ENCODE results near the gene PERCC1. TPM values are rescaled to one million over a fixed set of nuclear protein-coding genes. Genes with fewer than 3 reads are reported as not detected.

Gene PERCC1
- total RNA-seq, 1 donor from 2014 or later: not detected

DNA sequence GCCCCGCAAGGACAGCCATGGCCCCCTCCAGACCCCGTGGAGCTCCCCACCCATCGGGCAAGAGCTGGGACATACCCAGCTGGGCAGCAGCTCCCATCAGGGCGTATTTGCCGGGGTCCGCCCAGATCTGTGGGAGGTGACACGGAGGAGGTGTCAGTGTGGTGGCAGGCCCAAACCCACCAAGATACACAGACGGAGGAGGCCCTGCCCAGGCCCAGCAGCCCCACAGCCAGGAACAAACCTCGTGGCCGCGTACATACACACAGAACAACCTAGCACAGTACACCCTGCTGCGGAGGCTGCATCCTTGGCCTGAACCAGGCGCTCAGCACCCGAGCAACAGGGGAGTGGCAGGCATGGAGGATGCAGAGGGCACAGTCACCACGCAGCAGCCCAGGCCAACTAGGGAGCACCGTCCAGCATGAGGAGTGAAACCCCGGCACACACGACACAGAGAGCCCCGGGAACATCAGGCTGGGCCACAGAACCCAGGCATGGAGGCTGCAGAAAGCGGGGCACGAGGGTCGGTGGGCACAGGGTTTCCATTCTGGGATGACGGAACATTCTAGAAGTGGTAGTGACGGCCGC is 18.4 kb downstream of the PERCC1 start:
- H3K4me3 Mint-ChIP-seq (ENCODE audit: unreplicated experiment): no peak overlapping the region
- DNase-seq (ENCODE audit: low spot score): no peak
- no peak overlapping the region for H3K27ac Mint-ChIP-seq (ENCODE audit: unreplicated experiment)
- H3K4me1 Mint-ChIP-seq (ENCODE audit: unreplicated experiment): no peaks in the 10 kb centered on the region
- peaks cover 8% of the 10 kb centered on the region for H3K27me3 Mint-ChIP-seq (ENCODE audit: unreplicated experiment)
- TF ChIP-seq, protein P1, sequence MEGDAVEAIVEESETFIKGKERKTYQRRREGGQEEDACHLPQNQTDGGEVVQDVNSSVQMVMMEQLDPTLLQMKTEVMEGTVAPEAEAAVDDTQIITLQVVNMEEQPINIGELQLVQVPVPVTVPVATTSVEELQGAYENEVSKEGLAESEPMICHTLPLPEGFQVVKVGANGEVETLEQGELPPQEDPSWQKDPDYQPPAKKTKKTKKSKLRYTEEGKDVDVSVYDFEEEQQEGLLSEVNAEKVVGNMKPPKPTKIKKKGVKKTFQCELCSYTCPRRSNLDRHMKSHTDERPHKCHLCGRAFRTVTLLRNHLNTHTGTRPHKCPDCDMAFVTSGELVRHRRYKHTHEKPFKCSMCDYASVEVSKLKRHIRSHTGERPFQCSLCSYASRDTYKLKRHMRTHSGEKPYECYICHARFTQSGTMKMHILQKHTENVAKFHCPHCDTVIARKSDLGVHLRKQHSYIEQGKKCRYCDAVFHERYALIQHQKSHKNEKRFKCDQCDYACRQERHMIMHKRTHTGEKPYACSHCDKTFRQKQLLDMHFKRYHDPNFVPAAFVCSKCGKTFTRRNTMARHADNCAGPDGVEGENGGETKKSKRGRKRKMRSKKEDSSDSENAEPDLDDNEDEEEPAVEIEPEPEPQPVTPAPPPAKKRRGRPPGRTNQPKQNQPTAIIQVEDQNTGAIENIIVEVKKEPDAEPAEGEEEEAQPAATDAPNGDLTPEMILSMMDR (IDR thresholded peaks at IDR 0.05; ENCODE audit: unreplicated experiment): no peak
- no peaks in the 10 kb centered on the region for H3K9me3 Mint-ChIP-seq (ENCODE audit: unreplicated experiment)
- peaks cover 9% of the 10 kb centered on the region for H3K36me3 Mint-ChIP-seq (ENCODE audit: low read depth, unreplicated experiment)

DNA sequence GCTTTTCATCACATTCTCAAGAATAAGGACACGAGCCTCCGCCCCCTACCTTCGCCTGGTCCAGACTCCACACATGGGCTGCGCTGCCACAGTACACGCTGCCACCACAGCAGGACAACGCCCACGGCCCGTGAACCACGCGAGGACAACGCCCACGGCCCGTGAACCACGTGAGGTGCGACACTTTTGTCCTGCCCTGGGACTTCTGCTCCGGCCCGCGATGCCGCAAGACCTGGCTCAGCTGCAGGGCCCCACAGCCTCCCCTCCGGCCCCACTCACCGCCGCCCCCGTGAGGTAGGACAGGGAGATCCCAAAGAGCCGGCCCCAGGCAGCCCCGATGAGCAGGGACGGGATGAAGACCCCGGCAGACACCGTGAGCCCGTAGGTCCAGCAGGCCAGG is 19.3 kb downstream of the PERCC1 start:
- H3K27ac Mint-ChIP-seq (ENCODE audit: unreplicated experiment): no peak overlapping the region
- H3K4me3 Mint-ChIP-seq (ENCODE audit: unreplicated experiment): no peak overlapping the region
- H3K9me3 Mint-ChIP-seq (ENCODE audit: unreplicated experiment): no peaks in the 10 kb centered on the region
- no peaks in the 10 kb centered on the region for H3K4me1 Mint-ChIP-seq (ENCODE audit: unreplicated experiment)
- H3K27me3 Mint-ChIP-seq (ENCODE audit: unreplicated experiment): peaks cover 8% of the 10 kb centered on the region
- no peak for DNase-seq (ENCODE audit: low spot score)
- H3K36me3 Mint-ChIP-seq (ENCODE audit: low read depth, unreplicated experiment): peaks cover 9% of the 10 kb centered on the region
- TF ChIP-seq, protein P1 (IDR thresholded peaks at IDR 0.05; ENCODE audit: unreplicated experiment): no peak

DNA sequence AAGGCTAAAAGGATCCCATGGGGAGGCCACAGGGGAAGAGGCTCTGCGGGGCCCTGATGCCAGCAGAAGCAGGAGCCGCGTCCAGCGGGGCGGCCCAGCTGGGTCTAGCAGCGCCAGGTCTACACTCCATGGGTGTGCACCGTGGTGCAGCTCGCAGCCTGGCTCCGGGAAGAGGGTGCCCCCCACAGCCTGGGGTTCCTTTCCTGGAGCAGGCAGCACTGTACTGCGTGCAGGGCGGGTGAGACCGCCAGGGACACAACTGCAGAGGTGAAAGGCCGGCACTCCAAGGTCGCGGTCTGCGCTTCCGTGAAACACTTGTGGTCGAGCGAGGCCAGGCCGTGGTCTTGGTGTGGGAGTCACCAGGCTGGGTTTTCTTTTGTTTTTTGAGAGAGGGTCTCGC is 20.0 kb downstream of the PERCC1 start:
- Mint-ChIP-seq H3K36me3 (ENCODE audit: low read depth, unreplicated experiment) (peaks cover 9% of the 10 kb centered on the region), H3K4me1 (ENCODE audit: unreplicated experiment) (no peaks in the 10 kb centered on the region), H3K27ac (ENCODE audit: unreplicated experiment) (no peak overlapping the region), H3K4me3 (ENCODE audit: unreplicated experiment) (no peak overlapping the region), H3K9me3 (ENCODE audit: unreplicated experiment) (no peaks in the 10 kb centered on the region), H3K27me3 (ENCODE audit: unreplicated experiment) (peaks cover 8% of the 10 kb centered on the region)
- no peak for DNase-seq (ENCODE audit: low spot score)
- TF ChIP-seq, protein P1 (IDR thresholded peaks at IDR 0.05; ENCODE audit: unreplicated experiment): no peak

DNA sequence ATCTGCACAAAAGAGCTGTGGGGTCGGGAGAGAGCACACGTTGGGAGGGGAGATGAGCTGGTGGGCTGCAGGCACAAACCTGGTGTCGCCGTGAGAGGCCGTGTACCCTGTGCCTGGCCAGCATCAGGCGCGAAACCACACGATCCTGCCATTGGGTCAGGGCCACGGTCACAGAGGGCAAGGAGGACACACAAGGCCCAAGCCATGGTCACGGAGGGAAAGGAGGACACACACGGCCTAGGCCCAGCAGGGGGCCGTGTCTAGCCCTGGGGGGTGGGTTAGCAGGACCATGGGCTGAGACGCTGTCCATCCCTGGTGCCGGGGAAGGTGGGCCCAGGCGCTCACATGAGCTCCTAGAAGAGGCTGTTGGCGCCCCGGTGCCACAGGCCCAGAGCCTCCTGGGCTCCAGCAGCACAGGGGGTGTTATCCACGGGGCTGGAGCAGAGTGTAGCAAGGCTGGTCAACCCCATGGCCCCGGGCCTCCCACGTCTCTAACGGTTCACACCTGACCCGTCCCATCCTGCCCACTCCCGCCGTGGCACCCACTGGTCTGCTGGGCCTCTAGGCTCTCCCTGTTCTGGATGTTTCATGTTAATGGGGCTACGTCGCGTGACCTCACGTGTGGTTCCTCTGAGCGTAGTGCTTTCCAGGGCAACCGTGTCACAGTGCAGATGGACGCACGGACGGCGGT is 21.0 kb downstream of the PERCC1 start:
- no peaks in the 10 kb centered on the region for H3K4me1 Mint-ChIP-seq (ENCODE audit: unreplicated experiment)
- no peak overlapping the region for H3K27ac Mint-ChIP-seq (ENCODE audit: unreplicated experiment)
- TF ChIP-seq, protein P1 (IDR thresholded peaks at IDR 0.05; ENCODE audit: unreplicated experiment): no peak
- no peaks in the 10 kb centered on the region for H3K9me3 Mint-ChIP-seq (ENCODE audit: unreplicated experiment)
- no peak for DNase-seq (ENCODE audit: low spot score)
- H3K4me3 Mint-ChIP-seq (ENCODE audit: unreplicated experiment): peak overlapping the region; percentile 60
- H3K36me3 Mint-ChIP-seq (ENCODE audit: low read depth, unreplicated experiment): peaks cover 9% of the 10 kb centered on the region
- H3K27me3 Mint-ChIP-seq (ENCODE audit: unreplicated experiment): peaks cover 10% of the 10 kb centered on the region

DNA sequence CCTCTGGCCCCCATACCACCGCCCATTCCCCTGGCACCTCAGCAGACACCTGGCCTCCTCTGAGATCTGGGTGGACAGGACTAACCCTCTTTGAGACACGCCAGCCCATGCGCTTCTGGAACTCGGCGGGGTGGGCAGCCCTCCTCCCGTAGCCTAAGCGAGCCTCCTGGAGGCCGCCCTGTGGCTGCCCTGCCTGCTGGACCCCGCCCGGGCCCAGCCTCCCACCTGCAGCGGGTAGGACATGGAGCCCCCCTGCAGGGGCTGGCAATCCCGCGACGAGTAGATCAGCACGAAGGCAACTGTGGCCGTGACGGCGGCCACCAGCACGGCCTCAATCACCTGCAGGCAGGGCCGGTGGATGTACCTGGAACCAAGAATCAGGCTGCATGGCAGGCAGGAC is 21.7 kb downstream of the PERCC1 start:
- no peaks in the 10 kb centered on the region for H3K9me3 Mint-ChIP-seq (ENCODE audit: unreplicated experiment)
- peaks cover 10% of the 10 kb centered on the region for H3K27me3 Mint-ChIP-seq (ENCODE audit: unreplicated experiment)
- H3K36me3 Mint-ChIP-seq (ENCODE audit: low read depth, unreplicated experiment): peaks cover 9% of the 10 kb centered on the region
- no peaks in the 10 kb centered on the region for H3K4me1 Mint-ChIP-seq (ENCODE audit: unreplicated experiment)
- H3K27ac Mint-ChIP-seq (ENCODE audit: unreplicated experiment): no peak overlapping the region
- H3K4me3 Mint-ChIP-seq (ENCODE audit: unreplicated experiment): no peak overlapping the region
- no peak for DNase-seq (ENCODE audit: low spot score)
- TF ChIP-seq, protein P1 (IDR thresholded peaks at IDR 0.05; ENCODE audit: unreplicated experiment): no peak
